Skeletal muscle satellite cell (primary cell): Measurements from ENCODE around the gene SPTA1.

Source experiments
- H3K27me3 ChIP-seq: 2 replicates; pipeline ENCODE4 v1.7.0; 2013; ENCODE audit warnings: low read length; ENCODE audit not compliant: control insufficient read depth, insufficient read depth
- H3K36me3 ChIP-seq: 2 replicates; pipeline ENCODE4 v1.7.0; 2013; ENCODE audit warnings: mild to moderate bottlenecking, control low read depth, low read length; ENCODE audit not compliant: insufficient read depth
- H3K4me1 ChIP-seq: 2 replicates; pipeline ENCODE4 v1.7.0; 2013; ENCODE audit warnings: low read length; ENCODE audit not compliant: control insufficient read depth, insufficient read depth
- H3K4me2 ChIP-seq: 2 replicates; pipeline ENCODE4 v1.7.0; 2013; ENCODE audit warnings: mild to moderate bottlenecking, low read length
- H3K4me3 ChIP-seq: 2 replicates; pipeline ENCODE4 v1.7.0; 2013; ENCODE audit warnings: low read length
- H3K9ac ChIP-seq: 2 replicates; pipeline ENCODE4 v1.7.0; 2013; ENCODE audit warnings: mild to moderate bottlenecking, low read depth, low read length, moderate library complexity
- H3K9me3 ChIP-seq: replicated peaks from 2 replicates; pipeline ENCODE4 v1.7.0; 2013; ENCODE audit warnings: mild to moderate bottlenecking, control low read depth, low read length

SPTA1 gene

GRCh38 chr1:158681606-158682005 is 4.9 kb downstream of the SPTA1 start:
- Histone ChIP-seq H3K36me3 (no peaks in the 10 kb centered on the region), H3K27me3 (no peaks in the 10 kb centered on the region), H3K9me3 (no peaks in the 10 kb centered on the region), H3K4me3 (no peak overlapping the region), H3K4me2 (no peak overlapping the region), H3K4me1 (no peaks in the 10 kb centered on the region), H3K9ac (no peak overlapping the region)

GRCh38 chr1:158679289-158679688 is 7.2 kb downstream of the SPTA1 start:
- H3K36me3 ChIP-seq = no peaks in the 10 kb centered on the region
- H3K4me3 ChIP-seq = no peak overlapping the region
- no peak overlapping the region for H3K9ac ChIP-seq
- no peaks in the 10 kb centered on the region for H3K27me3 ChIP-seq
- H3K4me2 ChIP-seq = no peak overlapping the region
- H3K9me3 ChIP-seq = no peaks in the 10 kb centered on the region
- no peaks in the 10 kb centered on the region for H3K4me1 ChIP-seq

GRCh38 chr1:158675563-158676323 is 10.8 kb downstream of the SPTA1 start:
- no peaks in the 10 kb centered on the region for H3K4me1 ChIP-seq
- no peak overlapping the region for H3K4me2 ChIP-seq
- no peaks in the 10 kb centered on the region for H3K9me3 ChIP-seq
- no peak overlapping the region for H3K4me3 ChIP-seq
- no peak overlapping the region for H3K9ac ChIP-seq
- no peaks in the 10 kb centered on the region for H3K36me3 ChIP-seq
- H3K27me3 ChIP-seq = no peaks in the 10 kb centered on the region

- no peaks in the 10 kb centered on the region for H3K4me1 ChIP-seq
- H3K9me3 ChIP-seq = no peaks in the 10 kb centered on the region
- H3K36me3 ChIP-seq = no peaks in the 10 kb centered on the region
- H3K4me2 ChIP-seq = no peak overlapping the region
- H3K4me3 ChIP-seq = no peak overlapping the region
- H3K27me3 ChIP-seq = no peaks in the 10 kb centered on the region
- no peak overlapping the region for H3K9ac ChIP-seq
These were observed 12.2 kb downstream of the SPTA1 start for GRCh38 chr1:158674302-158674701.

- Histone ChIP-seq H3K27me3 (no peaks in the 10 kb centered on the region), H3K4me2 (no peak overlapping the region), H3K9me3 (no peaks in the 10 kb centered on the region), H3K4me1 (no peaks in the 10 kb centered on the region), H3K4me3 (no peak overlapping the region), H3K36me3 (no peaks in the 10 kb centered on the region), H3K9ac (no peak overlapping the region)
These were observed 20.5 kb downstream of the SPTA1 start for GRCh38 chr1:158666037-158666436.

- Histone ChIP-seq H3K9me3 (no peaks in the 10 kb centered on the region), H3K27me3 (no peaks in the 10 kb centered on the region), H3K4me2 (no peak overlapping the region), H3K36me3 (no peaks in the 10 kb centered on the region), H3K4me3 (no peak overlapping the region), H3K4me1 (no peaks in the 10 kb centered on the region), H3K9ac (no peak overlapping the region)
These were observed 31.9 kb downstream of the SPTA1 start for GRCh38 chr1:158654571-158654970.

GRCh38 chr1:158654086-158654485 is 32.4 kb downstream of the SPTA1 start:
- H3K4me1 ChIP-seq = no peaks in the 10 kb centered on the region
- no peaks in the 10 kb centered on the region for H3K9me3 ChIP-seq
- no peak overlapping the region for H3K4me3 ChIP-seq
- no peak overlapping the region for H3K4me2 ChIP-seq
- H3K27me3 ChIP-seq = no peaks in the 10 kb centered on the region
- no peaks in the 10 kb centered on the region for H3K36me3 ChIP-seq
- H3K9ac ChIP-seq = no peak overlapping the region

GRCh38 chr1:158652721-158653334 is 33.7 kb downstream of the SPTA1 start:
- Histone ChIP-seq H3K9ac (no peak overlapping the region), H3K4me3 (no peak overlapping the region), H3K4me1 (no peaks in the 10 kb centered on the region), H3K27me3 (no peaks in the 10 kb centered on the region), H3K9me3 (no peaks in the 10 kb centered on the region), H3K4me2 (no peak overlapping the region), H3K36me3 (no peaks in the 10 kb centered on the region)

- Histone ChIP-seq H3K9me3 (no peaks in the 10 kb centered on the region), H3K4me1 (no peaks in the 10 kb centered on the region), H3K27me3 (no peaks in the 10 kb centered on the region), H3K4me2 (no peak overlapping the region), H3K9ac (no peak overlapping the region), H3K4me3 (no peak overlapping the region), H3K36me3 (no peaks in the 10 kb centered on the region)
These were observed 37.5 kb downstream of the SPTA1 start for GRCh38 chr1:158649052-158649451.

- H3K4me3 ChIP-seq = no peak overlapping the region
- H3K9me3 ChIP-seq = no peaks in the 10 kb centered on the region
- H3K36me3 ChIP-seq = no peaks in the 10 kb centered on the region
- no peak overlapping the region for H3K9ac ChIP-seq
- H3K4me1 ChIP-seq = no peaks in the 10 kb centered on the region
- H3K27me3 ChIP-seq = no peaks in the 10 kb centered on the region
- H3K4me2 ChIP-seq = no peak overlapping the region
These were observed 40.0 kb downstream of the SPTA1 start for GRCh38 chr1:158646465-158646864.

GRCh38 chr1:158644449-158644848 is 42.1 kb downstream of the SPTA1 start:
- H3K9ac ChIP-seq = no peak overlapping the region
- H3K4me3 ChIP-seq = no peak overlapping the region
- no peaks in the 10 kb centered on the region for H3K36me3 ChIP-seq
- no peaks in the 10 kb centered on the region for H3K27me3 ChIP-seq
- H3K4me2 ChIP-seq = no peak overlapping the region
- H3K4me1 ChIP-seq = no peaks in the 10 kb centered on the region
- no peaks in the 10 kb centered on the region for H3K9me3 ChIP-seq

- H3K4me1 ChIP-seq = no peaks in the 10 kb centered on the region
- no peak overlapping the region for H3K9ac ChIP-seq
- H3K4me2 ChIP-seq = no peak overlapping the region
- H3K9me3 ChIP-seq = no peaks in the 10 kb centered on the region
- H3K36me3 ChIP-seq = no peaks in the 10 kb centered on the region
- no peak overlapping the region for H3K4me3 ChIP-seq
- no peaks in the 10 kb centered on the region for H3K27me3 ChIP-seq
These were observed 47.6 kb downstream of the SPTA1 start for GRCh38 chr1:158638904-158639303.
